Left ventricle myocardium inferior (tissue), 1 donor: ENCODE data around the gene C1QC. TPM values are rescaled to one million over a fixed set of nuclear protein-coding genes. Genes with fewer than 3 reads are reported as not detected.

Experiments used
- DNase-seq: peaks from one replicate; pipeline ENCODE4 v3.0.0-alpha.2; 2020
- H3K27ac ChIP-seq: fragments of 200-600 bp; replicated peaks from 2 replicates; pipeline ENCODE4 v1.8.0; 2021
- H3K27me3 ChIP-seq: fragments of 200-600 bp; 2 replicates; pipeline ENCODE4 v1.8.0; 2021; ENCODE audit warnings: low read depth
- H3K36me3 ChIP-seq: fragments of 200-600 bp; 2 replicates; pipeline ENCODE4 v1.8.0; 2021
- H3K4me1 ChIP-seq: fragments of 200-600 bp; 2 replicates; pipeline ENCODE4 v1.8.0; 2021
- H3K4me3 ChIP-seq: fragments of 200-600 bp; 2 replicates; pipeline ENCODE4 v1.8.0; 2021; ENCODE audit warnings: mild to moderate bottlenecking, moderate library complexity
- H3K9me3 ChIP-seq: fragments of 200-600 bp; replicated peaks from 2 replicates; pipeline ENCODE4 v1.8.0; 2021
- intact Hi-C: fragments of 100-400 bp; cut with micrococcal nuclease; formaldehyde crosslinking; loops from one replicate; pipeline ENCODE4 v1.11.0; 2022
- total RNA-seq: library from RNA; stranded (reverse); fragmentation: NEBNext Ultra II Directional; extraction: Animal tissue kit (Norgen Biotek cat#: 25700); gene quantifications from one replicate; pipeline ENCODE4 v1.2.1, GENCODE V29; 2021
- TF ChIP-seq, protein P1 (sequence below): fragments of 200-600 bp; IDR thresholded peaks from 2 replicates; pipeline ENCODE4 v1.8.0; 2021; ENCODE audit warnings: antibody characterized with exemption, mild to moderate bottlenecking, borderline replicate concordance
- donor health status: DM: no; HTN: yes; CAD: no; lungs with severe emphysema.

C1QC gene
- total RNA-seq, 1 donor from 2014 or later = 76.6 TPM

- intact Hi-C loops = no loop called here
- Histone ChIP-seq H3K9me3 (no peaks in the 10 kb centered on the region), H3K4me3 (no peak overlapping the region), H3K36me3 (no peaks in the 10 kb centered on the region), H3K27ac (no peak overlapping the region), H3K4me1 (no peaks in the 10 kb centered on the region), H3K27me3 (peaks cover 84% of the 10 kb centered on the region)
- DNase-seq = no peak
- TF ChIP-seq, protein P1, sequence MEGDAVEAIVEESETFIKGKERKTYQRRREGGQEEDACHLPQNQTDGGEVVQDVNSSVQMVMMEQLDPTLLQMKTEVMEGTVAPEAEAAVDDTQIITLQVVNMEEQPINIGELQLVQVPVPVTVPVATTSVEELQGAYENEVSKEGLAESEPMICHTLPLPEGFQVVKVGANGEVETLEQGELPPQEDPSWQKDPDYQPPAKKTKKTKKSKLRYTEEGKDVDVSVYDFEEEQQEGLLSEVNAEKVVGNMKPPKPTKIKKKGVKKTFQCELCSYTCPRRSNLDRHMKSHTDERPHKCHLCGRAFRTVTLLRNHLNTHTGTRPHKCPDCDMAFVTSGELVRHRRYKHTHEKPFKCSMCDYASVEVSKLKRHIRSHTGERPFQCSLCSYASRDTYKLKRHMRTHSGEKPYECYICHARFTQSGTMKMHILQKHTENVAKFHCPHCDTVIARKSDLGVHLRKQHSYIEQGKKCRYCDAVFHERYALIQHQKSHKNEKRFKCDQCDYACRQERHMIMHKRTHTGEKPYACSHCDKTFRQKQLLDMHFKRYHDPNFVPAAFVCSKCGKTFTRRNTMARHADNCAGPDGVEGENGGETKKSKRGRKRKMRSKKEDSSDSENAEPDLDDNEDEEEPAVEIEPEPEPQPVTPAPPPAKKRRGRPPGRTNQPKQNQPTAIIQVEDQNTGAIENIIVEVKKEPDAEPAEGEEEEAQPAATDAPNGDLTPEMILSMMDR = no peak
These were observed 44.7 kb upstream of the C1QC start for GRCh38 chr1:22598736-22599135.

DNA sequence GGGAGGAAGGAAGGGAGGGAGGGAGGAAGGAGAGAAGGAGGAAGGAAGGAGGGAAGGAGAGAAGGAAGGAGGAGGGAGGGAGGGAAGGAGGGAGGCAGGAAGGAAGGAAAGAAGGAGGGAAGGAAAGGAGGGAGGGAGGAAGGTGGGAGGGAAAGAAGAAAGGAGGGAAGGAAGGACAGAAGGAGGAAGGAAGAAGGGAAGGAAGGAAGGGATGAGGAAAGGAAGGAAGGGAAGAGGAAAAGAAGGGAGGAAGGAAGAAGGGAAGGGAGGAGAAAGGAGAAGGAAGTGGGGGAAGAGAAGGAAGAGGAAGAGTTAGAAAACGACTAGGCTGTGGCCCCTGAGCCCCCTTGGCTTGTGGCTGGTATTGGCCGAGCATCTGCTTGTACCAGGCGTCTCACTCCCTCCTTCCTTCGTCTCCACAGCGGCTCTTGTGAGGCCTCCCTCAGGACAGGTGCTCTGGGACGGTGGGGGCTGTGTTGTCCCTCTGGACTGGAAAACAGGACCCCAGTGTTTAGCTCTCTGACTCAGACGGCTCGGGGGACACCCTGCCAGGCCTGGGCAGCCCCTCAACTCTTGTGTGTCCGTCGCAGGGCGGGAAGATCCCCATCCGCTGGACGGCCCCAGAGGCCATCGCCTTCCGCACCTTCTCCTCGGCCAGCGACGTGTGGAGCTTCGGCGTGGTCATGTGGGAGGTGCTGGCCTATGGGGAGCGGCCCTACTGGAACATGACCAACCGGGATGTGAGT, 43.2 kb upstream of the C1QC start:
- TF ChIP-seq, protein P1 = no peak
- DNase-seq = no peak
- Histone ChIP-seq H3K4me3 (no peak overlapping the region), H3K4me1 (no peaks in the 10 kb centered on the region), H3K9me3 (no peaks in the 10 kb centered on the region), H3K27me3 (peaks cover 84% of the 10 kb centered on the region), H3K36me3 (no peaks in the 10 kb centered on the region), H3K27ac (no peak overlapping the region)
- intact Hi-C loops = no loop called here

DNA sequence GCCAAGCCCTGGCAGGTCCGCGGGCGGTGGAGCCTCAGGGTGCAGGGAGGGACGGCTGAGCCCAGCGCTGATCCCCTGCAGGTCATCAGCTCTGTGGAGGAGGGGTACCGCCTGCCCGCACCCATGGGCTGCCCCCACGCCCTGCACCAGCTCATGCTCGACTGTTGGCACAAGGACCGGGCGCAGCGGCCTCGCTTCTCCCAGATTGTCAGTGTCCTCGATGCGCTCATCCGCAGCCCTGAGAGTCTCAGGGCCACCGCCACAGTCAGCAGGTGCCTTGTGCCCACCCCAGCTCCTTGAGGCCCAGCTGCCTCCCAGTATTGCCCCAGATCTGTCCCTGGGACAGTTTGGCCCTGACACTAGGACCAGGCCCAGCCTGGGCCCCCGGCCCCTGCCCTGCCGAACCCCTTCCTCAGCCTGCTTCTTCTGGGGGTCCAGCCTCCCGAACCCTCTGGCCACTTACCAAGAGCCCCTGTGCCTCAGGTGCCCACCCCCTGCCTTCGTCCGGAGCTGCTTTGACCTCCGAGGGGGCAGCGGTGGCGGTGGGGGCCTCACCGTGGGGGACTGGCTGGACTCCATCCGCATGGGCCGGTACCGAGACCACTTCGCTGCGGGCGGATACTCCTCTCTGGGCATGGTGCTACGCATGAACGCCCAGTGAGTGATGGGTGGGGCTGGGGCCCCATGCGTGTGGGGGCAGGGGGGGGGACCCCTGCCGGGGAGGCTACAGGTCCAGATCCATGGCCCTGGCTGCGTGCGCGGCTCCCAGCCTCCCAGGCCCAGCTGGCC, 42.4 kb upstream of the C1QC start:
- Histone ChIP-seq H3K9me3 (no peaks in the 10 kb centered on the region), H3K27me3 (peaks cover 84% of the 10 kb centered on the region), H3K4me3 (no peak overlapping the region), H3K4me1 (no peaks in the 10 kb centered on the region), H3K27ac (no peak overlapping the region), H3K36me3 (no peaks in the 10 kb centered on the region)
- DNase-seq = no peak
- TF ChIP-seq, protein P1 = no peak
- intact Hi-C loops = no loop called here

DNA sequence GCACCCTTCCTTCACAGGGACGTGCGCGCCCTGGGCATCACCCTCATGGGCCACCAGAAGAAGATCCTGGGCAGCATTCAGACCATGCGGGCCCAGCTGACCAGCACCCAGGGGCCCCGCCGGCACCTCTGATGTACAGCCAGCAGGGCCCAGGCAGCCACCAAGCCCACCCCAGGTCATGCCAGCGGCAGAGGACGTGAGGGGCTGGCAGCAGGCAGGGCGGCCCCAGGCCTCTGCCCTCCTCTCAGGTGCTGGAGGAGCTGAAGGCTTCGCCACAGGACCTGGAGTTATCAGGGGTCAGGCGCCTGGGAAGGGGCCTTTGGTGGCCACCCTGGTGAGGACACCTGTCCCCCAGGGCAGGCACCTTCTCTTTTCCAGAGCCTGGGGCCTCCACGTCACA, 41.8 kb upstream of the C1QC start:
- H3K4me3 ChIP-seq = no peak overlapping the region
- no peak for DNase-seq
- no peak overlapping the region for H3K27ac ChIP-seq
- intact Hi-C loops = no loop called here
- H3K4me1 ChIP-seq = no peaks in the 10 kb centered on the region
- no peaks in the 10 kb centered on the region for H3K9me3 ChIP-seq
- no peaks in the 10 kb centered on the region for H3K36me3 ChIP-seq
- peaks cover 87% of the 10 kb centered on the region for H3K27me3 ChIP-seq
- TF ChIP-seq, protein P1 = no peak

GRCh38 chr1:22602060-22602740, 41.2 kb upstream of the C1QC start:
- H3K27ac ChIP-seq = no peak overlapping the region
- TF ChIP-seq, protein P1 = no peak
- peaks cover 93% of the 10 kb centered on the region for H3K27me3 ChIP-seq
- H3K4me3 ChIP-seq = no peak overlapping the region
- H3K36me3 ChIP-seq = no peaks in the 10 kb centered on the region
- intact Hi-C loops = no loop called here
- no peak for DNase-seq
- H3K4me1 ChIP-seq = no peaks in the 10 kb centered on the region
- no peaks in the 10 kb centered on the region for H3K9me3 ChIP-seq
